VCaP (cell line): ENCODE results near the gene CFAP299.

Experiments
- H3K27ac ChIP-seq: fragments of 450-650 bp; 2 replicates; pipeline ENCODE4 v1.5.1; 2017
- TF ChIP-seq, protein P1 (sequence below): fragments of 450-650 bp; conservative IDR thresholded peaks from 2 replicates; pipeline ENCODE4 v1.5.1; 2017; ENCODE audit warnings: mild to moderate bottlenecking, moderate library complexity

Gene CFAP299

DNA sequence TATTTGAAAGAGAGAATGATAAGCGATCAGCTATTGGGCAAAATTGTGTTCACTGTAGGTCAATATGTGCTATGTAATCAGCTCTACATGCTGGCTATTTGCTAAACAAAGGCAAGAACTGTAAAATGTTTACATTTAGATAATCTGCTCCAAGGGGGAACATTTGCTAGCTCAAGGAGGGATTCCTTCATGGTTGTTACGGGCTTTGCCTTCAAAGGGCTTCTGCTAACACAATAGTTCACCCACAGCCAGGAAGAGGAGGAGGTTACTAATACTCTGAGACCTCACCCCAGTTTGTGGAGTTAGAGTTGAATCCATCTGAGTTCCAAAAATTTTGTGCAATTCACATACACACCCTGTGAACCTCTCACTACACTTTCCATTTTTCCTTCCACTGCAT, 587.4 kb downstream of the CFAP299 start:
- TF ChIP-seq, protein P1, sequence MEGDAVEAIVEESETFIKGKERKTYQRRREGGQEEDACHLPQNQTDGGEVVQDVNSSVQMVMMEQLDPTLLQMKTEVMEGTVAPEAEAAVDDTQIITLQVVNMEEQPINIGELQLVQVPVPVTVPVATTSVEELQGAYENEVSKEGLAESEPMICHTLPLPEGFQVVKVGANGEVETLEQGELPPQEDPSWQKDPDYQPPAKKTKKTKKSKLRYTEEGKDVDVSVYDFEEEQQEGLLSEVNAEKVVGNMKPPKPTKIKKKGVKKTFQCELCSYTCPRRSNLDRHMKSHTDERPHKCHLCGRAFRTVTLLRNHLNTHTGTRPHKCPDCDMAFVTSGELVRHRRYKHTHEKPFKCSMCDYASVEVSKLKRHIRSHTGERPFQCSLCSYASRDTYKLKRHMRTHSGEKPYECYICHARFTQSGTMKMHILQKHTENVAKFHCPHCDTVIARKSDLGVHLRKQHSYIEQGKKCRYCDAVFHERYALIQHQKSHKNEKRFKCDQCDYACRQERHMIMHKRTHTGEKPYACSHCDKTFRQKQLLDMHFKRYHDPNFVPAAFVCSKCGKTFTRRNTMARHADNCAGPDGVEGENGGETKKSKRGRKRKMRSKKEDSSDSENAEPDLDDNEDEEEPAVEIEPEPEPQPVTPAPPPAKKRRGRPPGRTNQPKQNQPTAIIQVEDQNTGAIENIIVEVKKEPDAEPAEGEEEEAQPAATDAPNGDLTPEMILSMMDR = no peak
- no peak overlapping the region for H3K27ac ChIP-seq

DNA sequence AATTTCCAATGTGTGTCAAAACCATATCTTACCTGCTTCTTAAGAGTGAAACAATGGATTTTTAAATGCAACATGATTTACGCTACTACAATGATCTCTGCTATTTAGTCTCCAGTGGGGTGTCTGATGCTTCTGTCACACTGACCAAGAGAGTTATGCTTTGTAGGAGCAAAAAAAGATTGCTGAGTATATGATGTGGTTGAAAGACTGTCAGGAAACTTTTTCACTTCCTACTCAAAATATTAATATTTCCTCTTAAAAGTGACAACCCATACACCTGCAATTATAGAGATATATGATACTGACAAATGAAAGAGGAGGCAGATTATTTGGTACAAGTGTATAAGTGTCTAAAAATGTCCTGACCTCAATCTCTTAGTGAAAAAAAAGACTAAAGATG, 589.8 kb downstream of the CFAP299 start:
- TF ChIP-seq, protein P1 = no peak
- no peak overlapping the region for H3K27ac ChIP-seq

DNA sequence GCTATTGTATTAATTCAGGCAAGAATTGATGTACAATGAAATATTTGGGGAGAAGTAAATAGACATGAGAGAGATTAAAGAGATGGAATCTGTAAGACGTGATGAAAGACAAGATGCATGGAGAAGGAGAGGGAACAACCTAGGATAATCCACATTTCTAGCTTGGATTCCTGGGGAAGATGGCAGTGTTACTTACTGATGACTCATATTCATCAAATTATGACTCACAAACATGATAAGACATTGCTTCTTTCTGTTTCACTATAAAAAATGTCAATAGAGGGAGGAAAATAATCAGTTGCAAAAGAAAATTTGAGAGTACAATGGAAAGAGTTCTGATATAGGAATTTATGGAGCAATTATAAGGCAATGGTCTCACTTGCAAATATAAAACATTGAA, 590.9 kb downstream of the CFAP299 start:
- TF ChIP-seq, protein P1 = no peak
- H3K27ac ChIP-seq = no peak overlapping the region

DNA sequence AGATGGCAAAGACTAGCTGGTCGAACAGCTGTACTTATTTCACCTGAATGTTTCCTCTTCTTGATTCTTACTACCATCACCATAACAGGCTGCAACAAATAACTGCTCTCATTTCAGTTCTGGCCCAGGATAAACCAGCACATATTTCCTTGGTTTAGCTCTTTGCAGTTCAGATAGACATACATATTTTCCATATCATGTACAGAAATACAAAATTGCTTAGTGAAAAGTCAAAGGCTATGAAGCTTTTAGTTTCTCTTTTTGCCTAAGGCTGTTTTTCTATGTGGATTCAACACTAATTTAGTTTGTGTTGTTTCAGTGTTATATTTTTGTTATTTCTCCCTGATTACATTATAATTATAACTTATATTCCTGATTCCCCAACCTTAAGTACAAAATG, 591.4 kb downstream of the CFAP299 start:
- TF ChIP-seq, protein P1 = no peak
- no peak overlapping the region for H3K27ac ChIP-seq

DNA sequence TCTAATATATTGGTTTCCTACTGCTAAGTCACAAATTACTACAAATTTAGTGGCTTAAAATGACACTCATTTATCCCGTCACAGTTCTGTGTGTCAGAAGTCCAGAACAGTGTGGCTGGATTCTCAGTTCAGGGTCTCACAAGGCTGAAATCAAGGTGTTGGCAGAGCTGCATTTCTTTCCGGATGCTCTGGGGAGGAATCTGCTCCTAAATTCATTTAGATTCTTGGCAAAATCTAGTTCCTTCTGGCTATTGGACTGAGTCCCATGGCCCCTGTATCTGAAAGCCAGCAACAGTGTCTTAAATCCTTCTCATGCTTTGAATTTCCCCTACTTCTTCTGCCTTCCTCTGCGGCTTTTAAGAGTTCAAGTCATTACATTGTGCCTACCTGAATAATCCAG, 591.9 kb downstream of the CFAP299 start:
- TF ChIP-seq, protein P1 = no peak

DNA sequence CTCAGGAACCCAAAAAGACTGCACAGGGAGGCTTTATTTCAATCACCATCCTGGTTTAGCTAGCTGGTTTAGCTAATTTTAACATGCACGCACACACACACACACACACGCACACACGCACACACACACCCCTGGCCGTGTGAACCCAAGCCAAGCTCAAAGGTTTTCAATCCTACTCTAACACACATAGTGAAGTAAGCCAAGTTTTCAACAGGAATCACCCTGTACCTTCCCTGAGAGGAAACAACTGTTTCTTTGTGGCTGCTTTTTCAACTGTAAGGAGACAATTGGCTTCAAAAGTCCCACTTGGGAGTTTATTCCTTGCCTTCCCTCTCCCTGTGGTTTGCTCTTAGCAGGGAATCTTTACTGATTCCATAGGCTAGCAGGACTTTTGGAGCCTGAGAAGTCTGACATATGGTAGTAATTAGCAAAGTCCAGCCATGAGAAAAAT, 596.1 kb downstream of the CFAP299 start:
- H3K27ac ChIP-seq = no peak overlapping the region
- TF ChIP-seq, protein P1 = no peak

More for the DNA sequence above, 591.9 kb downstream of the CFAP299 start:
- no peak overlapping the region for H3K27ac ChIP-seq

DNA sequence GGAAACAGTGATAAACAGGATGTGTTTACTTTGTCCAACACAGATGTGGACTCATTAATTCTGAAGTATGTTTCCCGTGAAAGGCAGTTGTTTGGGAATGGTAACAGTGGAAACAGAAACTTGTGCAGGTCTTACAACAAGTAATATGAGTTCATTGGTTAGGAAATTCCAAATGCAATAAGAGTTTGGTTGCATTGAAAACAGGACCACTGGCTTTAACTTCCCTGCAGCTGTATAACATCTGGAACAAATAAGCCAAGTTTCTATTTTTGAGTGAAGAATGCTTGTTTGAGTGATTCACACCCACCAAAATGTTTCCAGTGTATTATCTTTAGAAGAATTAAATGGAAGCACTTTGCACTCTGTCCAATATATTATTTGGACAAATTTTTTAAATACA, 612.6 kb downstream of the CFAP299 start:
- TF ChIP-seq, protein P1 = no peak
- H3K27ac ChIP-seq = no peak overlapping the region
